BE2C (cell line): ENCODE results near the gene GYS1.
A peak's percentile ranks its signal among the peaks of the same experiment; 100 is the strongest.
"Not testable (repeated sequence)": the region's sequence is repeated elsewhere in the genome, so short reads cannot be mapped to it uniquely, and the experiment has no call there.

Source experiments
- DNase-seq: peaks from one replicate; pipeline ENCODE4 v3.0.0-alpha.2; 2020
- H3K27me3 ChIP-seq: fragments of 250-450 bp; sonication (Bioruptor Pico); 2 replicates; pipeline ENCODE4 v1.5.1; 2020; ENCODE audit warnings: mild to moderate bottlenecking
- H3K36me3 ChIP-seq: fragments of 250-450 bp; sonication (Bioruptor Pico); 2 replicates; pipeline ENCODE4 v1.5.1; 2020; ENCODE audit warnings: mild to moderate bottlenecking
- H3K4me1 ChIP-seq: fragments of 250-450 bp; sonication (Bioruptor Pico); 2 replicates; pipeline ENCODE4 v1.5.1; 2020
- H3K4me3 ChIP-seq: 2 replicates; pipeline ENCODE4 v1.5.1; 2011; ENCODE audit warnings: low read depth, low read length
- H3K9me3 ChIP-seq: fragments of 250-450 bp; sonication (Bioruptor Pico); 2 replicates; pipeline ENCODE4 v1.5.1; 2020
- TF ChIP-seq, protein P1 (sequence below): IDR thresholded peaks from 2 replicates; pipeline ENCODE4 v1.5.1; 2012; ENCODE audit warnings: mild to moderate bottlenecking, low read depth, low read length

The GYS1 gene

GRCh38 chr19:49031642-49032301, 38.7 kb upstream of the GYS1 start, which contains the start of gene CGB2:
Gene CGB2 (plus strand): TSS chr19:49031890. CDS start chr19:49032096, 206 bp downstream.
- H3K36me3 ChIP-seq, H3K27me3 ChIP-seq, H3K9me3 ChIP-seq, H3K4me1 ChIP-seq: not testable (repeated sequence)
- peak; percentile 91 for DNase-seq
- peak within 1 kb of the TSS; percentile 31 for H3K4me3 ChIP-seq
- TF ChIP-seq, protein P1, sequence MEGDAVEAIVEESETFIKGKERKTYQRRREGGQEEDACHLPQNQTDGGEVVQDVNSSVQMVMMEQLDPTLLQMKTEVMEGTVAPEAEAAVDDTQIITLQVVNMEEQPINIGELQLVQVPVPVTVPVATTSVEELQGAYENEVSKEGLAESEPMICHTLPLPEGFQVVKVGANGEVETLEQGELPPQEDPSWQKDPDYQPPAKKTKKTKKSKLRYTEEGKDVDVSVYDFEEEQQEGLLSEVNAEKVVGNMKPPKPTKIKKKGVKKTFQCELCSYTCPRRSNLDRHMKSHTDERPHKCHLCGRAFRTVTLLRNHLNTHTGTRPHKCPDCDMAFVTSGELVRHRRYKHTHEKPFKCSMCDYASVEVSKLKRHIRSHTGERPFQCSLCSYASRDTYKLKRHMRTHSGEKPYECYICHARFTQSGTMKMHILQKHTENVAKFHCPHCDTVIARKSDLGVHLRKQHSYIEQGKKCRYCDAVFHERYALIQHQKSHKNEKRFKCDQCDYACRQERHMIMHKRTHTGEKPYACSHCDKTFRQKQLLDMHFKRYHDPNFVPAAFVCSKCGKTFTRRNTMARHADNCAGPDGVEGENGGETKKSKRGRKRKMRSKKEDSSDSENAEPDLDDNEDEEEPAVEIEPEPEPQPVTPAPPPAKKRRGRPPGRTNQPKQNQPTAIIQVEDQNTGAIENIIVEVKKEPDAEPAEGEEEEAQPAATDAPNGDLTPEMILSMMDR = peak; percentile 71

DNA sequence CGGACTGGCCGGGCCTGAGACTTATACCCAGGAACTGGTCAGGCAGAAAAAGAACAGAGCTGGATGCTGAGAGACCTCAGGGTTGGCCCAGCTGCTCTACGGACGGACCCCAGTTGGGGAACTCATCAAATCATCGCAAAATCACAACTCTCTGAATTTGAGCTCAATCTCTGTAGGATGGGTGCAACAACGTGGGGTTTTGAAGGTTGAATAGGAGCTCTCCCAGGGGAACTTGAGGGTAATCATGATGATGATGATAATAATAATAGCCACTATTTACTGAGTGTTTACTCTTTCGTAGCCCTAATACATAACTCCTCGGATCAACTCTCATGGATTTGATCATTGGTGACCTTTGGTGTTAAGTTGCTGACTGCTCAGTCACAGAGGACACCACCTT, 37.2 kb upstream of the GYS1 start:
- not testable (repeated sequence) for H3K36me3 ChIP-seq, H3K9me3 ChIP-seq, DNase-seq, H3K4me3 ChIP-seq, H3K27me3 ChIP-seq, H3K4me1 ChIP-seq

- not testable (repeated sequence) for H3K4me1 ChIP-seq, H3K9me3 ChIP-seq, DNase-seq, H3K4me3 ChIP-seq, H3K27me3 ChIP-seq, H3K36me3 ChIP-seq
Observed at GRCh38 chr19:49029749-49030148, 36.6 kb upstream of the GYS1 start.

DNA sequence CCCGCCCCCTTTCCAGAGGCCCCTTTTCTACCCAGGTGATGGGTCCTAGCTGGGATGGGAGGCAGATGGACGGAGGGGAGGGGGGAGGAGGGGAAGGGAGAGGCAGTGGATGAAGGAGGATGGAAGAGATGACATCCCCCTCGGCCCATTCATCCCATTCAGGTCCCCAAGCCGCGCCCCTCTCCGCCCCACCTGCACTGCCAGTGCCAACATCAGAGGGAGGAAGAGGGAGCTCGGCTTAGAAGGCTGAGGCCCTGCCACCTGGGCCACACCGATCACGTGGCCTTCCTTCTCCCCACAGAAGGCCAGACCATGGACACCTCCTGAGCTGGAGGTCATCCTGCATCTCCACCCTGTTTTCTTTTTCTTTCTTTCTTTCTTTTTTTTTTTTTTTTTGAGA, 35.6 kb upstream of the GYS1 start:
- not testable (repeated sequence) for DNase-seq, H3K4me1 ChIP-seq, H3K4me3 ChIP-seq, H3K27me3 ChIP-seq, H3K36me3 ChIP-seq, H3K9me3 ChIP-seq

DNA sequence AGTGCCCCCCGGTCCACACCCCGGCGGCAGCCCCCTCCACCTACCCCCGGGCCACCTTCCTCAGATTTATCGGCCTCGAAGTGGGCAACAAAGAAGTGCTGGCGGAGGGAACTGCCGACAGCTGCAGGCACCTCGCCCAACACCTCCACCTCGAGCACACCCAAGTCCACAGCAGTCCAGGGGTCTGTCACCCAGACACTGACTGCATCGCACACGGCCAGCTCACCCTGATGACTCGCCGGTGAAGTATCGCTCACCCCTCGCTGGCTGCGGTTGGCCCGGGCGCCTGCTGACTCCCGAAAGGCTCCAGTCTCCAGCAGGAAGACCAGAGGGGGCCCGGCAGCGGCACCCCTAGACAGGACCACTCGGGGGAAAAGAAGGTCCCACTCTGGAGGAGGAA, 32.5 kb upstream of the GYS1 start:
- H3K27me3 ChIP-seq, H3K4me3 ChIP-seq, DNase-seq, H3K9me3 ChIP-seq, H3K4me1 ChIP-seq, H3K36me3 ChIP-seq: not testable (repeated sequence)

- DNase-seq, H3K27me3 ChIP-seq, H3K36me3 ChIP-seq, H3K9me3 ChIP-seq, H3K4me3 ChIP-seq, H3K4me1 ChIP-seq: not testable (repeated sequence)
Observed at GRCh38 chr19:49025088-49025487, 32.0 kb upstream of the GYS1 start.

DNA sequence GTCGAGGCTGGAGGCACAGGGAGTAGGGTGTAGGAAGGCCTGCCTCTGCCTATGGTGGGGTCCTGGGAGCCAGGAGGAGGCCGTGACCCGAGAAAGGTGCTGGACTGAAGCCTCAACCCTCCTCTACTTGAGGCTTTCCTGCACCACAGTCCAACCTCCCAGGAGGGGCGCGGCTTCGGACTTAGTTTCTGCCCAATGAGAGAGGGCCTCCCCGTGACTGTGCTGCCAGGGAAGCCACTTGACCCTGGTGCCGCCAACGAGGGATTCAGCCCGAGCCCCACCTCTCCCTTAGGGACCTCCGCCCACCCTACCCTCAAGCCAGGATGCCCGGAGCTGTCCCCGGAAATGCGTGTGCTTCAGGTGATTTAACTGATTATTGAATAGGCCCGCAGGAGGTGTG, 31.1 kb upstream of the GYS1 start, which contains the start of gene CGB3:
Gene CGB3 (minus strand): TSS at position 101 of the 400 bp plus-strand sequence. CDS start 362 bp downstream, outside the sequence.
- DNase-seq, H3K4me3 ChIP-seq, H3K36me3 ChIP-seq: not testable (repeated sequence)

DNA sequence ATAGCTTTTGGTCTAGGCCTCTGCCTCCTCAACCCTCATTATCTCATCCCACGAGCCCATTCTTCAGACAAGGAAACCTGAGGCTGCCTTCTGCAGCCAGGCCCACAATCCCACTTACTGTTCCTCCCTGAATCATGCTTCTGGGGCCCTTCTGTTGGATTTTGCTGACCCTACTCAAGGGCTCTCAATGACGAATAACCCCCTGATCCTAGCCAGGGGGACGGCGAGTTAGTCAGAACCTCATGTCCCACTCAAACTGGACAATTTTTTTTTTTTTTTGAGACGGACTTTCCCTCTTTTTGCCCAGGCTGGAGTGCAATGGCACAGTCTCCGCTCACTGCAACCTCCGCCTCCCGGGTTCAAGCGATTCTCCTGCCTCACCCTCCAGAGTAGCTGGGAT, 29.0 kb upstream of the GYS1 start:
- TF ChIP-seq, protein P1 = no peak
- Histone ChIP-seq H3K4me3 (no peak overlapping the region), H3K4me1 (peaks cover 12% of the 10 kb centered on the region), H3K27me3 (no peaks in the 10 kb centered on the region), H3K36me3 (no peaks in the 10 kb centered on the region), H3K9me3 (no peaks in the 10 kb centered on the region)
- DNase-seq = no peak

More for the DNA sequence above, 31.1 kb upstream of the GYS1 start, which contains the start of gene CGB3:
- not testable (repeated sequence) for H3K4me1 ChIP-seq, H3K27me3 ChIP-seq, H3K9me3 ChIP-seq

GRCh38 chr19:49020931-49021895, 28.1 kb upstream of the GYS1 start:
- no peak for DNase-seq
- TF ChIP-seq, protein P1 = no peak
- no peaks in the 10 kb centered on the region for H3K9me3 ChIP-seq
- no peaks in the 10 kb centered on the region for H3K27me3 ChIP-seq
- H3K4me3 ChIP-seq = no peak overlapping the region
- H3K36me3 ChIP-seq = no peaks in the 10 kb centered on the region
- peaks cover 12% of the 10 kb centered on the region for H3K4me1 ChIP-seq
